Measurements from ENCODE around the gene GALNT15. TPM values are rescaled to one million over a fixed set of nuclear protein-coding genes. Genes with fewer than 3 reads are reported as not detected.

The GALNT15 gene
- total RNA-seq, 1 donor from 2014 or later: 0.39 TPM

DNA sequence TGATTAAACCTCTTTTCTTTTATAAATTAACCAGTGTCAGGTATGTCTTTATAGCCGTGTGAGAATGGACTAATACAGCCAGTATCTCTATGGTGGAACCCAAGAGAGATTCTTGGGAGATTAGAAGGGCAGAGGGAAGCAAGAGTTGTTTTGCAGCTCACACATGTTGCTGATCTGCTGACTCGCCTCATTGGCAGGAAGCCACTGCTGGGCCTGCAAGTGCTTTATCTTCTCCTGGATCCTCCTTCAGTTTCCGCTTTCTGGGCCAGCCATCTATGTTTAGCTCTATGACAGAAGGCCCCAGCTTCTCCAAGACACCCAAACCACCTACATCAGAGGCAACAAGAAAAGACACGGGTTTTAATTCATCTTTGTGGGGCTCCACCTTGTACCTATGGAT lies 23.4 kb upstream of the GALNT15 start:
- H3K9me3 Mint-ChIP-seq (ENCODE audit: unreplicated experiment): peaks cover 5% of the 10 kb centered on the region
- H3K27me3 Mint-ChIP-seq (ENCODE audit: unreplicated experiment): no peaks in the 10 kb centered on the region
- TF ChIP-seq, protein P1, sequence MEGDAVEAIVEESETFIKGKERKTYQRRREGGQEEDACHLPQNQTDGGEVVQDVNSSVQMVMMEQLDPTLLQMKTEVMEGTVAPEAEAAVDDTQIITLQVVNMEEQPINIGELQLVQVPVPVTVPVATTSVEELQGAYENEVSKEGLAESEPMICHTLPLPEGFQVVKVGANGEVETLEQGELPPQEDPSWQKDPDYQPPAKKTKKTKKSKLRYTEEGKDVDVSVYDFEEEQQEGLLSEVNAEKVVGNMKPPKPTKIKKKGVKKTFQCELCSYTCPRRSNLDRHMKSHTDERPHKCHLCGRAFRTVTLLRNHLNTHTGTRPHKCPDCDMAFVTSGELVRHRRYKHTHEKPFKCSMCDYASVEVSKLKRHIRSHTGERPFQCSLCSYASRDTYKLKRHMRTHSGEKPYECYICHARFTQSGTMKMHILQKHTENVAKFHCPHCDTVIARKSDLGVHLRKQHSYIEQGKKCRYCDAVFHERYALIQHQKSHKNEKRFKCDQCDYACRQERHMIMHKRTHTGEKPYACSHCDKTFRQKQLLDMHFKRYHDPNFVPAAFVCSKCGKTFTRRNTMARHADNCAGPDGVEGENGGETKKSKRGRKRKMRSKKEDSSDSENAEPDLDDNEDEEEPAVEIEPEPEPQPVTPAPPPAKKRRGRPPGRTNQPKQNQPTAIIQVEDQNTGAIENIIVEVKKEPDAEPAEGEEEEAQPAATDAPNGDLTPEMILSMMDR (IDR thresholded peaks at IDR 0.05; ENCODE audit: partially characterized antibody, unreplicated experiment): no peak
- peaks cover 34% of the 10 kb centered on the region for H3K36me3 Mint-ChIP-seq (ENCODE audit: unreplicated experiment)
- no peaks in the 10 kb centered on the region for H3K4me1 Mint-ChIP-seq (ENCODE audit: low read depth, unreplicated experiment)
- no peak overlapping the region for H3K27ac Mint-ChIP-seq (ENCODE audit: unreplicated experiment)
- DNase-seq: no peak
- H3K4me3 Mint-ChIP-seq (ENCODE audit: unreplicated experiment): no peak overlapping the region

DNA sequence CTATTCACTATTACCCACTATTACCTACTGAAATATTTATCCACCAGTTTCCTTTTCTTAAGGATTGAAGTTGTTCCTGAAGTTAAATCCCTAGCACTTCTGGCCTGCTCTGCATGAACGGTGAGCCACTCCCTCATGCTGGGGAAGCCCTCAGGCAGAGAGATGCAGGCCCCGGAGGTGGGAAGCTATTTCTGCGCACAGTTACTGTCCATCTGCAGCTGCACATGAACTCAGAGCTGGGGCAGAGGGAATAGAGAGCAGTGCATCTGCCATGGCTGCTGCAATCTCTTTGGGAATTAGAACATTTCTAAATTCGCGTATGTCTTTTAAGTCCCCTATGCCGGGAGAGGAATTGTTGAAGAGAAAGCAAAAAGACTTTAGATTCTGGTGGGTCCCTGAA lies 6.3 kb upstream of the GALNT15 start:
- H3K4me1 Mint-ChIP-seq (ENCODE audit: low read depth, unreplicated experiment): peaks cover 7% of the 10 kb centered on the region
- H3K4me3 Mint-ChIP-seq (ENCODE audit: unreplicated experiment): no peak overlapping the region
- peaks cover 18% of the 10 kb centered on the region for H3K36me3 Mint-ChIP-seq (ENCODE audit: unreplicated experiment)
- DNase-seq: no peak
- TF ChIP-seq, protein P1 (IDR thresholded peaks at IDR 0.05; ENCODE audit: partially characterized antibody, unreplicated experiment): no peak
- peak overlapping the region; percentile 10 for H3K27ac Mint-ChIP-seq (ENCODE audit: unreplicated experiment)
- peaks cover 1% of the 10 kb centered on the region for H3K27me3 Mint-ChIP-seq (ENCODE audit: unreplicated experiment)
- H3K9me3 Mint-ChIP-seq (ENCODE audit: unreplicated experiment): peaks cover 8% of the 10 kb centered on the region

DNA sequence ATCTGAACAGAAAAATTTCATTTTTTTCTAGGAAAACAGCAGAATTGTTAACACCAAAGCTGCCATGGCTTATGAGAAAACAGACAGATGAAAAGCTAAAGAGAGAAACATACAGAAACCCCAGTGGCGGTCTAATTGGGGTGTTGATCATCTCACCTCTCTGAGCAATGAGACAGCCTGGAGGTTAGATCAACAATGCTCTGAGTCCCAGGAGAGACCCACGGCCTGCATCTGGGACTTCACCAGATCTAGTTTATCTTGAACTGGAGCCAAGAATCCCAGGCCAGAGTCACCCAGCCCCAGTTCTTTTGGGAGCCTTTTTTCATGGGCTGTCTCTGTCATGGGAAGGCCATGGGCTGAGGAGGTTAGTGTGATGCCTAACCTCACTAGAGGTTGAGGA lies 3.5 kb upstream of the GALNT15 start:
- Mint-ChIP-seq H3K4me3 (ENCODE audit: unreplicated experiment) (no peak overlapping the region), H3K9me3 (ENCODE audit: unreplicated experiment) (peaks cover 2% of the 10 kb centered on the region), H3K4me1 (ENCODE audit: low read depth, unreplicated experiment) (peaks cover 13% of the 10 kb centered on the region)

GRCh38 chr3:16171825-16172224 lies 2.7 kb upstream of the GALNT15 start:
- peaks cover 2% of the 10 kb centered on the region for H3K9me3 Mint-ChIP-seq (ENCODE audit: unreplicated experiment)
- H3K4me3 Mint-ChIP-seq (ENCODE audit: unreplicated experiment): no peak overlapping the region
- peaks cover 11% of the 10 kb centered on the region for H3K36me3 Mint-ChIP-seq (ENCODE audit: unreplicated experiment)

More for the DNA sequence above, 3.5 kb upstream of the GALNT15 start:
- Mint-ChIP-seq H3K36me3 (ENCODE audit: unreplicated experiment) (peaks cover 11% of the 10 kb centered on the region), H3K27ac (ENCODE audit: unreplicated experiment) (no peak overlapping the region), H3K27me3 (ENCODE audit: unreplicated experiment) (peaks cover 5% of the 10 kb centered on the region)
- DNase-seq: no peak
- TF ChIP-seq, protein P1 (IDR thresholded peaks at IDR 0.05; ENCODE audit: partially characterized antibody, unreplicated experiment): no peak

DNA sequence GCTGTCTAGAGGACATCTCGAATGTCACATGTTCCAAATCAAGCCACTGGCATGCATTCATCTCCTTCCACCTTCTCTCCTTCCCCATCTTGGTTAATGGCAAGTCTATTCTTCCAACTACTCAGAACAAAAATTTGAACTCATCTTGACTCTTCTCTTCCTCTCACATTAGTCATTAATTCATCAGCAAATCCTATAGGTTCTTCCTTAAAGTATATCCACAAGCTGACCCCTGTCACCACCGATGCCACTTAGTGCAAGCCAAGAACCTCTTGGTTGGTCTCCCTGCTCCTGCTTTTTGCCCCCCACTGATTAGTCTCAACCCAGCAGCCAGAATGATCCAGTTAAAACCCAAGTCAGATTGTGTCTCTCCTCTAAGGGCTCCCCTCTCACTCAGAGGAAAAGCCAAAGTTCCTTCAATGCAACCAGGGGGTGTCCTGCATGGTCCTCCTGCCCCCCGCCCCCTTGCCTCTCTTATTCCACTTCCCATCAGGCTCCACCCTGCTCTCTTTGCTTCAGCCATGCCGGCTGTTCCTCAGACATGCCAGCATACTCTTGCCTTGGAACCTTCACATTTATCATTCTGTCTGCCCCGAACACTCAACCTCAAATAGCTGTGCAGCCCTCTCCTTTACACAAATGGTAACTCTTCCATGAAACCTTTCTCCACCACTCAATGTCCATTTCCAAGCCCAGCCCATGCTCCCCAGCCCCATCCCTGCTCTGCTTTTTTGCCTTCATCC lies 1.0 kb upstream of the GALNT15 start:
- Mint-ChIP-seq H3K27me3 (ENCODE audit: unreplicated experiment) (peaks cover 11% of the 10 kb centered on the region), H3K9me3 (ENCODE audit: unreplicated experiment) (peaks cover 2% of the 10 kb centered on the region), H3K36me3 (ENCODE audit: unreplicated experiment) (peaks cover 11% of the 10 kb centered on the region), H3K27ac (ENCODE audit: unreplicated experiment) (no peak overlapping the region), H3K4me3 (ENCODE audit: unreplicated experiment) (no peak overlapping the region), H3K4me1 (ENCODE audit: low read depth, unreplicated experiment) (peaks cover 13% of the 10 kb centered on the region)
- DNase-seq: no peak
- TF ChIP-seq, protein P1 (IDR thresholded peaks at IDR 0.05; ENCODE audit: partially characterized antibody, unreplicated experiment): no peak

More at GRCh38 chr3:16171825-16172224, 2.7 kb upstream of the GALNT15 start:
- Mint-ChIP-seq H3K4me1 (ENCODE audit: low read depth, unreplicated experiment) (peaks cover 14% of the 10 kb centered on the region), H3K27ac (ENCODE audit: unreplicated experiment) (no peak overlapping the region), H3K27me3 (ENCODE audit: unreplicated experiment) (peaks cover 5% of the 10 kb centered on the region)
- DNase-seq: no peak
- TF ChIP-seq, protein P1 (IDR thresholded peaks at IDR 0.05; ENCODE audit: partially characterized antibody, unreplicated experiment): no peak

Measured in glutamatergic neuron (in vitro differentiated cells).